HepG2 (cell line): ENCODE measurements around the gene ZNF445. TPM values are rescaled to one million over a fixed set of nuclear protein-coding genes. Genes with fewer than 3 reads are reported as not detected.

Experiments
- ARID2 ChIP-seq: sonication (generic); formaldehyde crosslinking; IDR thresholded peaks from 2 replicates; pipeline ENCODE4 v1.8.1; 2022; ENCODE audit warnings: mild to moderate bottlenecking, missing genetic modification reagents, borderline replicate concordance
- CEBPG ChIP-seq: IDR thresholded peaks from 2 replicates; pipeline ENCODE4 v1.6.1; 2016
- CREM ChIP-seq, 2 experiments: sonication (generic) in 1 of 2; formaldehyde crosslinking in 1 of 2; IDR thresholded peaks; 2 replicates each; pipeline versions ENCODE4 v1.4.0 to v1.6.1; 2016 to 2020; ENCODE audit warnings: antibody characterized with exemption in 1 of 2, mild to moderate bottlenecking in 1 of 2, missing genetic modification reagents in 1 of 2
- EHMT2 ChIP-seq: fragments of 200-600 bp; sonication (generic); IDR thresholded peaks from 2 replicates; pipeline ENCODE4 v1.7.0; 2017; ENCODE audit warnings: antibody characterized with exemption, low read depth, low read length, borderline replicate concordance
- HNF4A ChIP-seq: sonication (generic); formaldehyde crosslinking; IDR thresholded peaks from 2 replicates; pipeline ENCODE4 v1.4.0; 2020; ENCODE audit warnings: missing genetic modification reagents
- KAT8 ChIP-seq: IDR thresholded peaks from 2 replicates; pipeline ENCODE4 v1.6.1; 2016; ENCODE audit warnings: missing genetic modification reagents, missing compliant biosample characterization
- NFKB2 ChIP-seq: sonication (generic); formaldehyde crosslinking; IDR thresholded peaks from 2 replicates; pipeline ENCODE4 v1.4.0; 2020; ENCODE audit warnings: missing genetic modification reagents, borderline replicate concordance
- NONO ChIP-seq, 2 experiments: fragments of 450-650 bp in 1 of 2; sonication (generic) in 1 of 2; formaldehyde crosslinking in 1 of 2; IDR thresholded peaks in 1 of 2; conservative IDR thresholded peaks in 1 of 2; 2 replicates each; pipeline versions ENCODE4 v1.6.1 to v1.8.0; 2017 to 2022; ENCODE audit warnings: mild to moderate bottlenecking in 1 of 2, missing genetic modification reagents in 1 of 2, moderate library complexity in 1 of 2
- PHF21A ChIP-seq: sonication (generic); formaldehyde crosslinking; IDR thresholded peaks from 2 replicates; pipeline ENCODE4 v1.5.0; 2020; ENCODE audit warnings: mild to moderate bottlenecking, missing genetic modification reagents
- RXRB ChIP-seq: IDR thresholded peaks from 2 replicates; pipeline ENCODE4 v1.6.1; 2016; ENCODE audit warnings: borderline replicate concordance, missing genetic modification reagents, missing compliant biosample characterization
- SAP130 ChIP-seq: IDR thresholded peaks from 2 replicates; pipeline ENCODE4 v1.6.1; 2016; ENCODE audit warnings: low read depth
- SPEN ChIP-seq: sonication (generic); formaldehyde crosslinking; IDR thresholded peaks from 2 replicates; pipeline ENCODE4 v1.5.1; 2020; ENCODE audit warnings: low read depth, mild to moderate bottlenecking, missing genetic modification reagents
- TBL1XR1 ChIP-seq: fragments of 150-350 bp; IDR thresholded peaks from 2 replicates; pipeline ENCODE4 v1.6.1; 2014; ENCODE audit warnings: borderline replicate concordance, low read length; ENCODE audit not compliant: partially characterized antibody
- THAP11 ChIP-seq: IDR thresholded peaks from 2 replicates; pipeline ENCODE4 v1.6.1; 2016; ENCODE audit warnings: missing biosample characterization, missing genetic modification reagents
- YY1 ChIP-seq: IDR thresholded peaks from 2 replicates; pipeline ENCODE4 v1.6.1; 2011; ENCODE audit warnings: low read length, low read depth, moderate library complexity, mild to moderate bottlenecking; ENCODE audit not compliant: insufficient read depth, insufficient replicate concordance
- ZFP1 ChIP-seq: IDR thresholded peaks from 2 replicates; pipeline ENCODE4 v1.6.1; 2016
- ZFX ChIP-seq: sonication (generic); formaldehyde crosslinking; IDR thresholded peaks from 2 replicates; pipeline ENCODE4 v1.4.0; 2020; ENCODE audit warnings: mild to moderate bottlenecking, low read depth, missing genetic modification reagents, moderate library complexity
- ZNF331 ChIP-seq: sonication (generic); formaldehyde crosslinking; IDR thresholded peaks from 2 replicates; pipeline ENCODE4 v1.4.0; 2020; ENCODE audit warnings: missing genetic modification reagents
- ZNF501 ChIP-seq: sonication (generic); formaldehyde crosslinking; IDR thresholded peaks from 2 replicates; pipeline ENCODE4 v1.5.1; 2020; ENCODE audit warnings: mild to moderate bottlenecking, moderate library complexity, missing genetic modification reagents
- ZNF556 ChIP-seq: sonication (generic); formaldehyde crosslinking; IDR thresholded peaks from 2 replicates; pipeline ENCODE4 v1.4.0; 2020; ENCODE audit warnings: mild to moderate bottlenecking, missing genetic modification reagents, borderline replicate concordance
- ZNF780A ChIP-seq: sonication (generic); formaldehyde crosslinking; IDR thresholded peaks from 2 replicates; pipeline ENCODE4 v1.8.0; 2022; ENCODE audit warnings: mild to moderate bottlenecking, missing genetic modification reagents, moderate library complexity
- ZSCAN9 ChIP-seq: IDR thresholded peaks from 2 replicates; pipeline ENCODE4 v1.6.1; 2016; ENCODE audit warnings: borderline replicate concordance
- polyA plus RNA-seq, 8 experiments: library from polyadenylated mRNA; depleted of rRNA in 3 of 8; stranded (reverse) in 7 of 8; unstranded in 1 of 8; fragments of >200 nt; fragmentation: Illumina TruSeq in 4 of 8; extraction: Trizol in 4 of 8; gene quantifications; 2 replicates each; pipeline versions ENCODE4 v1.2.1 to v1.2.3, GENCODE V29; 2011 to 2016; ENCODE audit warnings: low read depth in 4 of 8, missing spikeins in 1 of 8, mixed read lengths in 1 of 8; ENCODE audit not compliant: insufficient read depth in 1 of 8
- total RNA-seq, 5 experiments: library from RNA; depleted of rRNA; stranded (reverse); fragments of >200 nt; fragmentation: Illumina TruSeq; extraction: Trizol; gene quantifications; 2 replicates each; pipeline ENCODE4 v1.2.3, GENCODE V29; 2016; ENCODE audit warnings: low read depth in 1 of 5
- TF ChIP-seq, protein P1 (sequence below): sonication (generic); formaldehyde crosslinking; IDR thresholded peaks from 2 replicates; pipeline ENCODE4 v1.4.0; 2020; ENCODE audit warnings: missing genetic modification reagents
- TF ChIP-seq, protein P2 (sequence below): IDR thresholded peaks from 2 replicates; pipeline ENCODE4 v1.6.1; 2018; ENCODE audit warnings: missing genetic modification reagents, mild to moderate bottlenecking, missing compliant biosample characterization
- TF ChIP-seq, protein P3 (sequence below): sonication (generic); formaldehyde crosslinking; IDR thresholded peaks from 2 replicates; pipeline ENCODE4 v1.5.0; 2020; ENCODE audit warnings: mild to moderate bottlenecking, missing genetic modification reagents

ZNF445 gene
- total and polyA plus RNA-seq, 2 of the 13 experiments (the other 11 are each of a cell fraction or from before 2014, with no cell fraction given): 4.4 to 10.3 TPM

DNA sequence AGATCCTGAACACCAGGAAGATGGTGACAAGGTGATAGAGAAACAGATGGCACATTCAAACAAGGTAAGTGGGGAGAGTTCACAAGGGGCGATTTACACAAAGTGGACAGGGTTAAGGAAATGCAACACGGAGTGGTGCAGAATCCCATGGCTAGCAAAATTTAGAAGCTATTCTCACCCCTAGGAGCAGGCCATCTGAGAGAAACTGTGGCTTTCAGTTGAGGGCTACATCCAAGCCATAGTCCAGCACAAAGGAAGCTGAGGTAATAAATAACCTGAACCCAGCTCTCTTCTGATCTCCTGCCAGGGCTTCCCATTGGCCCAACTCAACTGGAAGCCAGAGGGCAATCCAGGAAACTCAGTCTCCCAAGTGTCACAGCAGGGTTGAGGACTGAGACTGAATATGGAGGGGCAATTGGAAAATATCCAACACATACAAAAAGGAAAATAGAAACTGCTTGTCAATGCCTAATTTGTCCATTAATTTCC, 1.2 kb upstream of the ZNF445 start (continued):
- TF ChIP-seq, protein P1, sequence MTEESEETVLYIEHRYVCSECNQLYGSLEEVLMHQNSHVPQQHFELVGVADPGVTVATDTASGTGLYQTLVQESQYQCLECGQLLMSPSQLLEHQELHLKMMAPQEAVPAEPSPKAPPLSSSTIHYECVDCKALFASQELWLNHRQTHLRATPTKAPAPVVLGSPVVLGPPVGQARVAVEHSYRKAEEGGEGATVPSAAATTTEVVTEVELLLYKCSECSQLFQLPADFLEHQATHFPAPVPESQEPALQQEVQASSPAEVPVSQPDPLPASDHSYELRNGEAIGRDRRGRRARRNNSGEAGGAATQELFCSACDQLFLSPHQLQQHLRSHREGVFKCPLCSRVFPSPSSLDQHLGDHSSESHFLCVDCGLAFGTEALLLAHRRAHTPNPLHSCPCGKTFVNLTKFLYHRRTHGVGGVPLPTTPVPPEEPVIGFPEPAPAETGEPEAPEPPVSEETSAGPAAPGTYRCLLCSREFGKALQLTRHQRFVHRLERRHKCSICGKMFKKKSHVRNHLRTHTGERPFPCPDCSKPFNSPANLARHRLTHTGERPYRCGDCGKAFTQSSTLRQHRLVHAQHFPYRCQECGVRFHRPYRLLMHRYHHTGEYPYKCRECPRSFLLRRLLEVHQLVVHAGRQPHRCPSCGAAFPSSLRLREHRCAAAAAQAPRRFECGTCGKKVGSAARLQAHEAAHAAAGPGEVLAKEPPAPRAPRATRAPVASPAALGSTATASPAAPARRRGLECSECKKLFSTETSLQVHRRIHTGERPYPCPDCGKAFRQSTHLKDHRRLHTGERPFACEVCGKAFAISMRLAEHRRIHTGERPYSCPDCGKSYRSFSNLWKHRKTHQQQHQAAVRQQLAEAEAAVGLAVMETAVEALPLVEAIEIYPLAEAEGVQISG (CRISPR knock-in tag): peak; percentile 93
- TF ChIP-seq HNF4A (CRISPR knock-in tag) (peak; percentile 17), EHMT2 (peak; percentile 68; the same call in 1 of the 2 replicates), RXRB (CRISPR knock-in tag) (peak; percentile 37), THAP11 (CRISPR knock-in tag) (no peak), YY1 (peak; percentile 38), SPEN (CRISPR knock-in tag) (0 out of 2 replicates have a peak, but pooled peaks have one; percentile 41), CEBPG (CRISPR knock-in tag) (0 out of 2 replicates have a peak, but pooled peaks have one; percentile 5), TBL1XR1 (no peak), NFKB2 (no peak), ZFP1 (peak; percentile 25; the same call in 1 of the 2 replicates), ZNF501 (0 out of 2 replicates have a peak, but pooled peaks have one; percentile 41), ZSCAN9 (CRISPR knock-in tag) (no peak), ZNF780A (CRISPR knock-in tag) (no peak), ZFX (CRISPR knock-in tag) (peak; percentile 47; the same call in 1 of the 2 replicates), ZNF556 (CRISPR knock-in tag) (no peak), NONO (IDR thresholded peaks at IDR 0.05) (no peak), NONO (CRISPR knock-in tag; conservative IDR thresholded peaks at IDR 0.05) (peak; percentile 38; the same call in 1 of the 2 replicates), PHF21A (CRISPR knock-in tag) (peak; percentile 69), CREM (IDR thresholded peaks at IDR 0.05) (peak; percentile 40; the same call in 1 of the 2 replicates), CREM (CRISPR knock-in tag; IDR thresholded peaks at IDR 0.05) (no peak), ARID2 (CRISPR knock-in tag) (0 out of 2 replicates have a peak, but pooled peaks have one; percentile 28), KAT8 (CRISPR knock-in tag) (0 out of 2 replicates have a peak, but pooled peaks have one; percentile 29), ZNF331 (0 out of 2 replicates have a peak, but pooled peaks have one; percentile 16), SAP130 (CRISPR knock-in tag) (peak; percentile 82)
- TF ChIP-seq, protein P2, sequence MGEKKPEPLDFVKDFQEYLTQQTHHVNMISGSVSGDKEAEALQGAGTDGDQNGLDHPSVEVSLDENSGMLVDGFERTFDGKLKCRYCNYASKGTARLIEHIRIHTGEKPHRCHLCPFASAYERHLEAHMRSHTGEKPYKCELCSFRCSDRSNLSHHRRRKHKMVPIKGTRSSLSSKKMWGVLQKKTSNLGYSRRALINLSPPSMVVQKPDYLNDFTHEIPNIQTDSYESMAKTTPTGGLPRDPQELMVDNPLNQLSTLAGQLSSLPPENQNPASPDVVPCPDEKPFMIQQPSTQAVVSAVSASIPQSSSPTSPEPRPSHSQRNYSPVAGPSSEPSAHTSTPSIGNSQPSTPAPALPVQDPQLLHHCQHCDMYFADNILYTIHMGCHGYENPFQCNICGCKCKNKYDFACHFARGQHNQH (CRISPR knock-in tag): no peak
- TF ChIP-seq, protein P3, sequence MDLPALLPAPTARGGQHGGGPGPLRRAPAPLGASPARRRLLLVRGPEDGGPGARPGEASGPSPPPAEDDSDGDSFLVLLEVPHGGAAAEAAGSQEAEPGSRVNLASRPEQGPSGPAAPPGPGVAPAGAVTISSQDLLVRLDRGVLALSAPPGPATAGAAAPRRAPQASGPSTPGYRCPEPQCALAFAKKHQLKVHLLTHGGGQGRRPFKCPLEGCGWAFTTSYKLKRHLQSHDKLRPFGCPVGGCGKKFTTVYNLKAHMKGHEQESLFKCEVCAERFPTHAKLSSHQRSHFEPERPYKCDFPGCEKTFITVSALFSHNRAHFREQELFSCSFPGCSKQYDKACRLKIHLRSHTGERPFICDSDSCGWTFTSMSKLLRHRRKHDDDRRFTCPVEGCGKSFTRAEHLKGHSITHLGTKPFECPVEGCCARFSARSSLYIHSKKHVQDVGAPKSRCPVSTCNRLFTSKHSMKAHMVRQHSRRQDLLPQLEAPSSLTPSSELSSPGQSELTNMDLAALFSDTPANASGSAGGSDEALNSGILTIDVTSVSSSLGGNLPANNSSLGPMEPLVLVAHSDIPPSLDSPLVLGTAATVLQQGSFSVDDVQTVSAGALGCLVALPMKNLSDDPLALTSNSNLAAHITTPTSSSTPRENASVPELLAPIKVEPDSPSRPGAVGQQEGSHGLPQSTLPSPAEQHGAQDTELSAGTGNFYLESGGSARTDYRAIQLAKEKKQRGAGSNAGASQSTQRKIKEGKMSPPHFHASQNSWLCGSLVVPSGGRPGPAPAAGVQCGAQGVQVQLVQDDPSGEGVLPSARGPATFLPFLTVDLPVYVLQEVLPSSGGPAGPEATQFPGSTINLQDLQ: no peak
